Esophagus muscularis mucosa (tissue), 4 donors: ENCODE data around the gene ACAN. TPM values are rescaled to one million over a fixed set of nuclear protein-coding genes. Genes with fewer than 3 reads are reported as not detected.

Source experiments
- DNase-seq: peaks from one replicate; pipeline ENCODE4 v3.0.0-alpha.2; 2017; ENCODE audit errors: extremely low spot score
- H3K27ac ChIP-seq, 4 donors: fragments of 200-600 bp; sonication (generic); replicated peaks in 1 of 4; 1 replicate in 3 of 4; 2 replicates in 1 of 4; pipeline ENCODE4 v1.5.1; 2016 to 2019; ENCODE audit warnings: mild to moderate bottlenecking in 1 of 4
- H3K27me3 ChIP-seq, 4 donors: fragments of 200-600 bp; sonication (generic); one replicate each; pipeline versions ENCODE4 v1.5.1 to v1.6.0; 2016 to 2019
- H3K36me3 ChIP-seq, 4 donors: fragments of 200-600 bp; sonication (generic); one replicate each; pipeline ENCODE4 v1.5.1; 2016 to 2019
- H3K4me1 ChIP-seq, 4 donors: fragments of 200-600 bp; sonication (generic); one replicate each; pipeline ENCODE4 v1.5.1; 2016 to 2019
- H3K4me3 ChIP-seq, 4 donors: fragments of 200-600 bp; sonication (generic); 1 replicate in 2 of 4; 2 replicates in 2 of 4; pipeline ENCODE4 v1.5.1; 2016 to 2019; ENCODE audit warnings: mild to moderate bottlenecking in 4 of 4, moderate library complexity in 1 of 4
- H3K9me3 ChIP-seq, 4 donors: fragments of 200-600 bp; sonication (generic); 1 replicate in 3 of 4; 2 replicates in 1 of 4; pipeline ENCODE4 v1.5.1; 2016 to 2019
- EP300 ChIP-seq: sonication (generic); formaldehyde crosslinking; IDR thresholded peaks from one replicate; pipeline ENCODE4 v1.6.1; 2017; ENCODE audit warnings: antibody characterized with exemption
- POLR2A ChIP-seq: fragments of 450-650 bp; IDR thresholded peaks from one replicate; pipeline ENCODE4 v1.6.1; 2017; ENCODE audit warnings: antibody characterized with exemption, moderate library complexity, mild to moderate bottlenecking, low read depth
- POLR2AphosphoS5 ChIP-seq, 2 donors: sonication (generic); formaldehyde crosslinking; IDR thresholded peaks; one replicate each; pipeline ENCODE4 v1.6.1; 2017; ENCODE audit warnings: antibody characterized with exemption in 2 of 2
- WGBS: methylation state at CpG from one replicate; pipeline ENCODE4 v1.1.5; 2018; 5-methylcytosine and 5-hydroxymethylcytosine counted together
- intact Hi-C: fragments of 100-400 bp; cut with DNase I; formaldehyde crosslinking; loops from one replicate; pipeline ENCODE4 v1.15.1; 2023
- total RNA-seq, 4 donors: library from RNA; depleted of rRNA; stranded (reverse); fragments of >200 nt; gene quantifications; one replicate each; pipeline versions ENCODE4 v1.1.0 to v1.2.1, GENCODE V29; 2016
- TF ChIP-seq, protein P1 (sequence below), 3 experiments: fragments of 200-600 bp in 2 of 3; fragments of 450-650 bp in 1 of 3; sonication (generic) in 2 of 3; IDR thresholded peaks; one replicate each; pipeline ENCODE4 v1.5.1; 2017 to 2019; ENCODE audit warnings: antibody characterized with exemption in 3 of 3, mild to moderate bottlenecking in 2 of 3, moderate library complexity in 1 of 3

The ACAN gene
- total RNA-seq, 4 donors from 2014 or later: under 0.01 to 0.11 (median 0.06) TPM; not detected in 1

DNA sequence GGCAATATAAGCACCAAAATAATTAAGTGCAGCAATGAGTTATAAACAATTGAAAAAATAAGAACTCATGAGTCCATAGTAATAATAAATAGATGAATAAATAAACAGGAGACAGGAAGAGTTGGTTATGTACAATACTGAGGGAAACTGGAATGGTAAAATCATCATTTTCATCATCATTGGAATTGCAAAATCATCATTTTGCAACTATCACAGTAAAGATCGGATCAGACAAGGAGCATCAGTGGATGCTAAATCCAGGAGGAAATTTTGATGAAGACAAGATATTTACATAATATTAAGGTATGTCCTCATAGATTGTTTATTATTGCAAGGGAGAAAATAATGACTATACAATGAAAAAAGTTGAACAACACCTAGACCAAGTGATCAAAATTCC is 38.8 kb upstream of the ACAN start:
- intact Hi-C loops: no loop called here
- DNase-seq: no peak
- no peak overlapping the region for H3K27ac ChIP-seq
- TF ChIP-seq, protein P1, sequence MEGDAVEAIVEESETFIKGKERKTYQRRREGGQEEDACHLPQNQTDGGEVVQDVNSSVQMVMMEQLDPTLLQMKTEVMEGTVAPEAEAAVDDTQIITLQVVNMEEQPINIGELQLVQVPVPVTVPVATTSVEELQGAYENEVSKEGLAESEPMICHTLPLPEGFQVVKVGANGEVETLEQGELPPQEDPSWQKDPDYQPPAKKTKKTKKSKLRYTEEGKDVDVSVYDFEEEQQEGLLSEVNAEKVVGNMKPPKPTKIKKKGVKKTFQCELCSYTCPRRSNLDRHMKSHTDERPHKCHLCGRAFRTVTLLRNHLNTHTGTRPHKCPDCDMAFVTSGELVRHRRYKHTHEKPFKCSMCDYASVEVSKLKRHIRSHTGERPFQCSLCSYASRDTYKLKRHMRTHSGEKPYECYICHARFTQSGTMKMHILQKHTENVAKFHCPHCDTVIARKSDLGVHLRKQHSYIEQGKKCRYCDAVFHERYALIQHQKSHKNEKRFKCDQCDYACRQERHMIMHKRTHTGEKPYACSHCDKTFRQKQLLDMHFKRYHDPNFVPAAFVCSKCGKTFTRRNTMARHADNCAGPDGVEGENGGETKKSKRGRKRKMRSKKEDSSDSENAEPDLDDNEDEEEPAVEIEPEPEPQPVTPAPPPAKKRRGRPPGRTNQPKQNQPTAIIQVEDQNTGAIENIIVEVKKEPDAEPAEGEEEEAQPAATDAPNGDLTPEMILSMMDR (IDR thresholded peaks at IDR 0.05): no peak
- TF ChIP-seq POLR2A (no peak), POLR2AphosphoS5 (IDR thresholded peaks at IDR 0.05) (no peak), EP300 (no peak)
- H3K36me3 ChIP-seq: no peaks in the 10 kb centered on the region
- H3K4me3 ChIP-seq: no peak overlapping the region
- 76% methylated on average over 1 of the region's 1 CpG for whole genome bisulfite sequencing
- no peaks in the 10 kb centered on the region for H3K4me1 ChIP-seq
- peaks cover 0 to 10% (median 5%) of the 10 kb centered on the region in 4 donors for H3K9me3 ChIP-seq
- H3K27me3 ChIP-seq: peaks cover 0 to 27% (median 5%) of the 10 kb centered on the region in 4 donors

DNA sequence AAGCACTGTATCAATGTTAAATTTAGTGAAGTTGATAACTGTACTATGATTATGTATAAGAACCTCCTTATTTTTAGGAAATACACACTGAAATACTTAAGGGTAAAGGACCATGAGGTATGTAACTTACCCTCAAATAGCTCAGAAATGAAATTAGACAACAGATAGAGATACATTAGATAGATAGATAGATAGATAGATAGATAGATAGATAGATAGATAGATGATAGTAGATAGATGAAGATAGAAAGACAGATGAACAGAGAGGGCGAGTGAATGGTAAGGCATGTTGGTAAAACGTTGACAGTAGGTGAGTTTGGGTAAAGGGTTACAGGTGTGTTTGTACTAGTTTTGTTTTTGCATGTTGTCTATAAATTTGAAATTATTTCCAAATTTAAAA is 38.0 kb upstream of the ACAN start:
- Histone ChIP-seq H3K27ac (no peak overlapping the region), H3K36me3 (no peaks in the 10 kb centered on the region), H3K9me3 (peaks cover 0 to 18% (median 12%) of the 10 kb centered on the region in 4 donors), H3K4me1 (no peaks in the 10 kb centered on the region), H3K27me3 (peaks cover 0 to 32% (median 6%) of the 10 kb centered on the region in 4 donors), H3K4me3 (no peak overlapping the region)
- DNase-seq: no peak
- 75% methylated on average over 2 of the region's 2 CpGs for WGBS
- intact Hi-C loops: no loop called here
- TF ChIP-seq POLR2A (no peak), POLR2AphosphoS5 (IDR thresholded peaks at IDR 0.05) (no peak), EP300 (no peak)
- TF ChIP-seq, protein P1 (IDR thresholded peaks at IDR 0.05): no peak

DNA sequence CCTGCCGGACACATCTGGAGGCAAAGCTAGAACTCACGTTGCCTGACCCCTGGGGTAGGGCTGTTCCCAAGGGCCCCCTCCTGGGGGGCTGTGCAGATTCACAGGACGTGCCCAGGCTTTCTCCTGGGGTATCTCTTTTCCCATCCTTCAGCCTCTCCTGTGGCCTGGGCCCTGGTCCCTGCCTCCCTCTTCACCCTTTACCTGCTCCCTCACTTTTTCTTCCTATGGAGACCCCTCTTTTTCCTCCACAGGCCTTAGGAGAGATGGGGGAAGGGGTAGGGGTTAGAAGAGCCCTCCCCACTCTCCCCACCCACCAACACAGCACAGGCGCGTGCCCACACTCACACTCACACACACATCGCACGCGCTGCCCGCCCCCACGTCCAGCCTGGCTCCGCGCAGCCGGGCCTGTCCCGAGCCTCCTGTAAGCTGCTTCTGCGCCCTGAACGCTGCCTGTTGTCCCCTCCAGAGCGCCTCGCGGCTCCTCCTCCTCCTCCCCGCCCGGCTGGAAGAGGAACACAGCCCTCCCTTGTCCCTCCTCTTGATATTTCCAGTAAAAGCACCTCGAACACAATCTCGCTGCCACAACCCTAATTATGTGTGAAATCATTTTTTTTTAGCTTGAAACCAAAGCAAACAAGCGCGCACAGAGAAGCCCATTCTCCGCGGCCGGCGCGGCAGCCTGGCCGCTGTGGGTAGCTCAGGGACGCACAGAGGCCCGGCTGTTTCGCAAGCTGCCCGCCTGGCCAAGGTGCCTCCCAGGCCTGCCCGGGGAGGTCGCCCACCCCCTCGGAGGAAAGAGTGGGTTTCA is 33.9 kb upstream of the ACAN start:
- TF ChIP-seq POLR2A: no peak
- TF ChIP-seq, protein P1 (IDR thresholded peaks at IDR 0.05): no peak
- TF ChIP-seq POLR2AphosphoS5 (IDR thresholded peaks at IDR 0.05): no peak
- WGBS: 8% methylated on average over 33 of the region's 38 CpGs
- H3K9me3 ChIP-seq: peaks cover 0 to 17% (median 16%) of the 10 kb centered on the region in 4 donors
- peaks cover 0 to 39% (median 6%) of the 10 kb centered on the region in 4 donors for H3K27me3 ChIP-seq
- DNase-seq: peak; percentile 60
- H3K36me3 ChIP-seq: no peaks in the 10 kb centered on the region
- intact Hi-C loops: no loop called here
- no peaks in the 10 kb centered on the region for H3K4me1 ChIP-seq
- H3K27ac ChIP-seq: no peak overlapping the region
- H3K4me3 ChIP-seq: no peak overlapping the region

DNA sequence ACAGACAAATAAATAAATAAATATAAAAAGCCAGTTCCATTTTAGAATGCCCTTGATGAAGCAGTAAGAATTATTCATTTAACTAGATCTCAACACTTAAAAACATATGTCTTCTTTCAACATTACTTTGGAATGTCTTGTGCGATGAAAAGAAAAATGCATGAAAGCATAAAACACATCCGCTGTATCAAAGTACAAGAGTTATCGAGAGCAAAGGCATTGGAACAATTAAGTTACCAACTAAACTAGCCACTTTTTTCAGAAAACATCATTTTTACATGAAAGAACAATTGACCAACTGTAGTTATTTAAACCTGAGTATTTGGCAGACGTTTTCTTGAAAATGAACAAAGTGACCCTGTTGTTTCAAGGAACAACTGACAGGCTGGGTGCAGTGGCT is 27.5 kb upstream of the ACAN start:
- intact Hi-C loops: no loop called here
- no peak overlapping the region for H3K4me3 ChIP-seq
- WGBS: 90% methylated on average over 4 of the region's 4 CpGs

More for the DNA sequence above, 27.5 kb upstream of the ACAN start:
- H3K4me1 ChIP-seq: no peaks in the 10 kb centered on the region
- DNase-seq: no peak
- no peak overlapping the region for H3K27ac ChIP-seq
- no peaks in the 10 kb centered on the region for H3K36me3 ChIP-seq
- H3K9me3 ChIP-seq: peaks cover 0 to 9% (median 3%) of the 10 kb centered on the region in 4 donors
- H3K27me3 ChIP-seq: peaks cover 0 to 14% (median 0%) of the 10 kb centered on the region in 4 donors
- TF ChIP-seq, protein P1 (IDR thresholded peaks at IDR 0.05): no peak
